GM18511 (cell line): ENCODE data around the gene TMEM9B.
A peak's percentile ranks its signal among the peaks of the same experiment; 100 is the strongest.

Experiments used
- ATAC-seq: cut with Tn5 transposase; IDR thresholded peaks from one replicate; pipeline ENCODE4 v1.9.1; 2021; ENCODE audit warnings: mild to moderate bottlenecking, moderate library complexity; ENCODE audit not compliant: unreplicated experiment

TMEM9B gene

DNA sequence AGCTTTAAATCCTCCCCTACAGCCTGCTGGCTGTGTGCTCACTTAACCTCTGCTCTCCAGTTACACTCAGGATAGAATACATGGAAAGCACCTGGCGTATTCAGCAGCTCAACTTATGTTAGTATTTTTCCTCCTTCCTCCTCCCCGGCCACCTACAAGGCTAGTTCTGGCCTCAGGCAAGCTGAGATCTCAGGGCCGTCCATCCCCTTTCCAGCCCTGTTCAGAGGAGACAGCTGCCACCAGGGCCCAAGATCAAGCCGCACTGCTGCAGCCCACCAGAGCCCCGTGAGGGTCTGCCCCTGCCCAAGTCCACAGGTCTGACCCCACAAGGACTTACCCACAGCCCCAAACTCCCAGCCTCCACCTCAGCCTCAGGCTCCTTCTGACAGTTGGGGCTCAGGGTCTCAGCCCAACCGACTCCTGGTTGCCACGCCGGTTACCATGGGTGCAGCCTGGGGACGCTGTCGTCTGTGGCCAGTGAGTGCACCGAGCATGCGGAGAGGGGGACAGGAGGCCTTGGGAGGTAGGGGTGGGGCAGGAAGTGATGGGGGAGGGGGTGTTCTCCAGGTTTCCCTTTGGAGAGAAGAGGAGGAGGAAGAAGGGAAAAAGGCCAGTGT is 31.6 kb downstream of the TMEM9B start, which contains the start of gene C11orf16:
Gene C11orf16, minus strand, starts transcription at position 384 of the 617 bp plus-strand sequence. CDS start 639 bp downstream, outside the sequence.
- ATAC-seq: no peak

DNA sequence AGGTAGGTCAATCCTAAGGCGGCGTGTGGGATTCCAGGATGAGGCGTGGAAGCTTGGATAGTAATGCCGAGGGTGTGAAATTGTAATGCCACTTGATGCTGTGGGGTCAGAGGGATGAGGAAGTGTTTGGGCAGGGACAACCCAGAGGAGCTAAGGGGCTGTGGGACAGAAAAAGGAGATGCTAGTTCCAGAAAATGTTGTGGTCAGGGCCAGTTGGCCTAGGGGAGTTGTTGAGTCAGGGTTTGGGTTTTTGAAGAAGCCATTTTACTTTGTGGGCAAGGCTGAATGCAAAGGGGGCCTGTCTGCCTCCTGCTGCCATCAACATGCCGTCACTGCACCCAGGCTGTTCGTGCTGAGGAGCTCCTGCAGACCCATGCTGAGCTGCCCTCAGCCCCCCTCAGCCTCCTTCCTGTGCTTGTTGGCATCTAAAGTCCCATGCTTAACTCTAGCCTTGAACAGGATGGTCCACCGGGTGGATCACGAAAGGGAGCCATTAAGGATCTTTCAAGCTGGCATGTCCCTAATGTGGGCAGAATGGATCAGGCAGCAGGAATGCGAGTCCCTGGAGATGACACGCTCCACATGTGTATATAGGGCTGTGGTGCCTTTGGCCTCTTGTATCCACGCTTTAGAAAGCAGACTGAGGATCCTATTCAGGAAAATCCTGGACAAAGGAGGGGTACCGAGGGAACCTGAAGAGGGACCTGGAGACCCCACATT is 33.6 kb downstream of the TMEM9B start:
- ATAC-seq: no peak

DNA sequence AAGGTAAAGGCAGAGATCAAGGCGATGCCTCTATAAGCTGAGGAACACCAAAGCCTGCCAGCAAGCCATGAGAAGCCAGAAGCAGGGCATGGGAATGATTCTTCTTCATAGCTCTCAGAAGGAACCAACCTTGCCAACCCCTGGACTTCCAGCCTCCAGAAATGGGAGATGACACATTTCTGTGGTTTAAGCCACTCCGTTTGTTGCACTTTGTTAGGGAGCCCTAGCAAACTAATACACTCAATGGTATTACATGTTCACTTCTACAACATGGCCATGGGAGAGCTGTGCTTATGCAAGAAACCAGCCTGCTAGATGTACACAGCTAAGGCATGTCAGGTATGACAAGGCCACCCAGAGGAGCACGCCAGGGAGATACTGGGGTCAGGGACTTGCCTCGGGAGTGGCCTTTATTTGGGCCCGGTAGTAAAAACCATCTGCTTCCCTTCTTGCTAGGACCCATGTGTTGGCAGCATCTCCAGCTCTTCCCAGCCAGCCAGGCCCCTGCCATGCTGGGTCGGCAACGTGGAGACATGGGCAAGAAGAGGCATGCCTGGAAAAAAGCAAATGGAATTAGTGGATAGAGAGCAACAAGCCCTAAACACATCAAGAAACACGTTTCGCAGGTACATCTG is 35.1 kb downstream of the TMEM9B start:
- ATAC-seq: no peak

DNA sequence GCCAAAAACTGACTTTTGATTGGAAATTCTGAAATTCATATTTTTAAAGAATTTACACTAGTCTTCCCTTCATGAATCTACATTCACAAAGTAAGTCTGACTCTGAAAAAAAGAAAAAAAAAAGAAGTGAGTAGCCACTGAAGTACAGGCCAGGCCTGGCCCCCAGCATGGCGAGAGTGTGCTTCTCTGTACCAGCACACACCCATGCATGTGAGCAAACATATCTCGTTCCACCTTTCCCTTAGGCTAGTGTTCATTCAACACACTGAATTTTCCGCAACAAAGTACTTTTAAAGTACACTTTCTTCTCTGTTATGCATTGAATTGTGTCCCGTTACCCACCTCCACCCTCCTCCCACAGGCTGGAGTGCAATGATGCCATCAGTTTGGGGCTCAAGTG is 36.0 kb downstream of the TMEM9B start:
- ATAC-seq: no peak

DNA sequence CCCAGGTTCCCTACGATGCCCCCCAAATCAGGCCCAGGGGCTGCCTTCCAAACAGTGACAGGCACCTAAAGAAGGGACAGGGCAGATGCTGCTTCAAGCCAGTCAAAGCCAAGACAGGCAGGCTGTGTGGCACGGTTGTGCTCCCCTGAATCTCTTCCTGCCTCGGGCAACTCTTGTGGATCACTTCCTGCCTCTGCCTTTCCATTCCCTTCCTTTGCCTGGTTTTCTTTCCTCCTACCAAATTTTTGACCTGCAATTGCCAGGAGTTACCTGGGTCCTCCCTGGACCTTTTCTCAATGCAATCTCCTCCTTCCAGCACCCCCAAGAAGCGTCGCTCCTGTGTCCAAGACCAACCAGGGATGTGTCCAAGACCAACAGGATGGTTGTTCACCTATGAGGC is 37.0 kb downstream of the TMEM9B start:
- ATAC-seq: no peak

DNA sequence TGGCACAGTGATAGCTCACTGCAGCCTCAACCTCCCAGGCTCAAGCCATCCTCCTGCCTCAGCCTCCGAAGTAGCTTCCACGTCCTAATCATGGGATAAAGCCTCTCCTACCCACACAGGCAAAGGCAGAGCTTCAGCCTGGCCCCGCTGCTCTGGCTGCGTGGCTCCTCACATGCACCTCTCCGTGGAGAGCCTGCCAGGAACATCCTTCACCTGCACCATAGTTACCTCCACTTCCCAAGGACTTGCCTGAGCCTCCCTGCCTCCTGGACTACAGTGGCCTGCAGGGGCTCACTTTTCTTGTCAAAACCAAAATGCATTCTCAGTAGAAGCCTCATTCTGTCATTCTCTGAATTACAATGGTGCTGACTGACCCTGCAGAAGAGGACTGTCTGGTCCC is 38.0 kb downstream of the TMEM9B start:
- ATAC-seq: no peak

DNA sequence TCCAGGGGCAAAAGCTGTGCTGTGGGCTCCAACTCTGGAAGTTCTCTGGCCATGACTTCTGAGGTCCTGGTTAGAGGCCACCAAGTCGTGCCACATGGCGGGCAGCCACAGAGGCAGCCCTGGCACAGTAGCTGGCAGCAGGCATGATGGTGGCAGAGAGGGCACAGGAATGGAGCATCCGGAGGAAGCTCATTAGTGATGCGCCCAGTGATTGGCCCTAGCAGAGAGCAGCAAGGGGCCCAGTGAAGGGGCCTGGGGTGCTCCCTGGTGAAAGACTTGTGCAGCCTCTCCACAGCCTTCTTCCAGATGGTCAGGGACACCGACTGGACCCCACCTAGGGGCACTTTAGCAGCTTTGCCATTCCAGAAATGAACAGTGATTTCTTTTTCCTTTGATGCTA is 38.5 kb downstream of the TMEM9B start:
- ATAC-seq: no peak

DNA sequence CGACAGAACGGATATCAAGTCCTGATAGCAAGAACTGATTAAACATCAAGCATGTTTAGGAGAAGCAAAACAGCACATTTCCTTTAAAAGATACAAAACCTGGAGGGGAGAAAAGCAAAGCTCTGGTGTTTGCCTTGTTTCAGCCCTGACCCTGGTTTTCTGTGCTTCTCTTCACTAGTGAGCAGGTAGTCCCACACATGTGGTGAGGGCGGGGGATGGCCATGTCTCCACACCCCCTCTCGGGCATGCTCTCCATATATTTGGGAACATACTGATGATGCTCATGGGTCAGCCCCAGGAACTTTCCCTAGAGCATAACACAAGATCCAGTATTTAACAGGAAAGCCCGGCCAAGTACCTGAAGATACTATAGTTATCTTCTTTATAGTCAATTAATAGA is 41.6 kb downstream of the TMEM9B start:
- no peak for ATAC-seq

DNA sequence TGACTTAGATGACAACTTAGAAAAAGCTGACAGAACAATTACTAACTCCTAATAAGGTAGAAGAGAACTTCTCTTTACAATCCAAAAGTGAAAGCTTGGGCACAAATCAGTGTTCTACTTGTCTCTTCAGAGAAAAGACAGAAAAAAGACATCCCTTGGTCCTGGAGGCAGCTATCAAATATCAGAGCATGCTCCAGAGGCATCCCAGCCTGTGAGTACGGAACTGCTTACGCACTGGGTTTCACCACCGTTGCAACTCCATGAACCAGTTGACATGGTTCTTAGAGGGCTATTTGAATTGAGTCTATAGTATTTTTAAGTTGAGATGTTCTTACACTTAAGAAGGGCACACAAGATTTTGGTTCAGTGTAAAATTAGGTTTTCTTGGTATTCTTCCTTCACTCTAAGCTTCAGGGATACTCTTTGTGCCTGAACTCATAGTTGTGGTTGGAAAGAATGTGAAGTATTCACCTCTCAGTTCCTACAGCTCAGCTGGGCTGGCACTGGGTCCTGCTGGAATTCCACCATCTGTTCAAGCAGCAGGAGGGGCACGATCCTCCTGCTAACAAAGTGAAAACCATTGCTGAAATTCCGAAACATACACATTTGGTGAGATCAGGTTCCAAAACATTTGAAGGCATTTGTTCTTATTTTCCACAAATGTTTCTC is 47.0 kb downstream of the TMEM9B start:
- no peak for ATAC-seq

DNA sequence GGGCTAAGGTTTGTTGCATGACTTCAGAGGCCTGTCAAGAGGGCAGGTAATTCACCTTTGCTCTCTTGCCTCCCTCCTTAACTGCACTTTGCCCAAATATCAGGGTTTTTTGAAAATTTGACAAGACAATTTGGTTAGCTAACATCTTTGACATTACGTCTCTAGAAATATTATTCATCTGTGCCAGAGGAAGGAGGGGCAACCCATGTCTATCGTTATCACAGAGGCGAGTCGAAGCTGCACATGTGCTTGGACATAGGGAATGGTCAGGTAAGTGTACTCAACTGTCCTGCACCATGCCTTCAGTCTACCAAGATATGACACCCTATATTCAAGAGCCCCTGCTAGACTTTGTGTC is 49.6 kb downstream of the TMEM9B start:
- ATAC-seq: no peak

DNA sequence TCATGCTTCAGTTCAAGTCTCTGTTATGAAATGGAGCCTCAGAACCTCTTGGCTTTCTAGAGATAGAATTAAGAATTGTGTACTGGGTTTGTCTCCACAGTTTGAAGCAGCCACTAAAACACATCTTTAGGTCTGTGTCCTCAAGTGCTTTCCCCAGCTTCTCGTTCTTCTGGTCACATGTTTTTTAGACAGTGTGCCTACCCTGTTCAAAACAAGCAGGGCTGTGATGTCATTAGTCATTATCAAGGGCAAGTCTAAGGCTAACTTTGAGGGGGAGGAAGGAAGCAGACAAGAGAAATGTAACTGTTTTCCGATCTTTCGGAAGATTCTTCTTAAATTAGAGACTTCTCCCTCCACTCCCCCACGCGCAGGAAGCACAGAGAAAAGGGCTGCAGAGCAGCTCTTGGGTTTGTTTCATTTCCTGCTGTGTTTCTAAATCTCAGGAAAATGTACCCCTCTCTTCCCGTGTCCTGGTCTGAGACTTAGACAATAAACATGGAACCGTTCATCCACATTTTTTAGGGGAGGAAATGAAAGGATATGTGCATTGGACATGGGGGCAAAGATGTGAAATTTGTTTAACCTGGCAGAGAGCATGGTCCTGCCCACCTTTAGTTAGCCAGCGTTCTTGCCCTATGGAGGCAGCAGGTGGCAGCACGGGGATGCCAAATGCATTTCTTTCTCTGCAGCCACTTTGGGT is 50.1 kb downstream of the TMEM9B start:
- no peak for ATAC-seq

DNA sequence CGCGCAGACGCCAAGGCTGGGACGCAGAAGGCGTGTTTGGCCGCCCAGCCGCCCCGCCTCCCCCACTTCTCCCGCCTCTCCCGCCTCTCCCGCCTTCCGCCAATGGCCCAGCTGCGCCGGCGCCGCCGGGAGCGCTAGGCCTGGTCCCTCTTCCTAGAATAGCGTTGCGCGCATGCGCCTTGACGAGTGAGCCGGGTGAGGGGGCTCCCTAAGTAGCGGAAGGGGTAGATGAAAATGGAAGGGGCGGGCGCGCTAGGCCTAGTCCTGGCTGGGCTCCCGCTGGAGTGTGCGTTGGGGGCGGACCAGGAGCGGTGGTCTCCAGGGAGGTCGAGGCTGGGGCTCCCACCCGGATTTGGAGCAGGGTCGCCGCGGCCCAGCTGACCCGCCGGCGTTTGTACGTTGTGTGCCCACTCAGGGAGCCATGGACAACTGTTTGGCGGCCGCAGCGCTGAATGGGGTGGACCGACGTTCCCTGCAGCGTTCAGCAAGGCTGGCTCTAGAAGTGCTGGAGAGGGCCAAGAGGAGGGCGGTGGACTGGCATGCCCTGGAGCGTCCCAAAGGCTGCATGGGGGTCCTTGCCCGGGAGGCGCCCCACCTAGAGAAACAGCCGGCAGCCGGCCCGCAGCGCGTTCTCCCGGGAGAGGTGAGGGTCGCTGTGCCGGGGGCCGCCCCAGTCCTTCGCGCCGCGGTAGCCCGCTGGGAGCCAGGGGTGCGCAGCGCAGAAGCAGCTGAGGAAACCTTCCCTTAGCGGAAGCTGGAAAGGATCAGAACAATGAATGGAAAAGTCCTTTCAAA is 53.0 kb downstream of the TMEM9B start, which contains the start of gene AKIP1:
Gene AKIP1, plus strand, starts transcription at position 161 of the 795 bp plus-strand sequence. Its CDS starts 261 bp downstream, at position 422.
- ATAC-seq: peak; percentile 79

DNA sequence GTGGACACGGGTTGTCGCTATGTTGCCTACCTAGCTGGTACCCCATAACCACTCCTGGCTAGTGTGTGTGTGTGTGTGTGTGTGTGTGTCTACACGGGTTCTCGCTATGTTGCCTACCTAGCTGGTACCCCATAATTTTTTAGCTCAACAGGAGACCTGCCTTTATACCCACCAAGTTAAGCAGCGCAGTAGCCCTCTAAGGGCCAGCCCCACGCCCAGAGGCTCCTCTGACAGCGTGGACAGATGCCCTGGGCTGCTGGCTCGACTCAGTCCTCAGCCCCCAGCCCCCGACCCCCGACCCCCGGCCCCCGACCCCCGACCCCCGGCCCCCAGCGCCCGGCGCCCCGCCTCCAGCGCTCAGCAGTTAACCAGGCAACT is 53.6 kb downstream of the TMEM9B start:
- peak; percentile 27 for ATAC-seq

DNA sequence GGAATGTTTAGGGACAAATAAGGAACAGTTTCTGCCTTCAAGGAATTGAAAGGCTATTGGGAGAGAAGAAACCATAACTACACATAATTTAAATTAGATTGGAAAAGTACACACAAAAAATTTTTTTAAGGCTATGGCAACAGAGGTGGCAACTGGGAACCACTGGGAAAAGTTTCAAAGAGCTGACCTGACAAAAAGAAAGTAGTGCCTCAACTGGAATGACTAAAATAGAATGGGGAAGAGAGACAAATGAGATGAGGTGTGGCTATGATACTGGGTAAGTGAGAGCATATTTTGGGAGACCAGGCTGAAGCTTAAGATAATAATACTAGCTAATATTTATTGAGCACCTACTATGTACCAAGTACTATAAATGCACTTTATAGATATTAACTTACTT is 56.1 kb downstream of the TMEM9B start:
- ATAC-seq: no peak

DNA sequence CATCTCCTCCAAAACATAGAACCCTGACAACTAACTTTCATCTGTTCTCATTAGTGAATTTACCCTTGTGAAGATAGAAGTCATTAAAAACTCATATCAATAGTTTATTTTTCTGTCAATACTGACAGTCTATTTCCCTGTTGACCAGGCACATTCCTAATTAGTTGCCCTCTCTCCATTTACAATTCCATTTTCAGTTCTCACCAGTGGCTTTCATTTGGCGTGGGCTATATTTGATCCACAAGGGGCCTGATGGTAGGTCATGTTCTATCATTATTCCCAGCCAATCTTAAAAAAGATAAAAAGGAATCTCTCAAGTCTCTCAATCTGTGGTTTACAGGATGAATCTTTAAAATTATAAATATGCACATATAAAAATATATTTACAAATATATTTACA is 57.1 kb downstream of the TMEM9B start:
- no peak for ATAC-seq

DNA sequence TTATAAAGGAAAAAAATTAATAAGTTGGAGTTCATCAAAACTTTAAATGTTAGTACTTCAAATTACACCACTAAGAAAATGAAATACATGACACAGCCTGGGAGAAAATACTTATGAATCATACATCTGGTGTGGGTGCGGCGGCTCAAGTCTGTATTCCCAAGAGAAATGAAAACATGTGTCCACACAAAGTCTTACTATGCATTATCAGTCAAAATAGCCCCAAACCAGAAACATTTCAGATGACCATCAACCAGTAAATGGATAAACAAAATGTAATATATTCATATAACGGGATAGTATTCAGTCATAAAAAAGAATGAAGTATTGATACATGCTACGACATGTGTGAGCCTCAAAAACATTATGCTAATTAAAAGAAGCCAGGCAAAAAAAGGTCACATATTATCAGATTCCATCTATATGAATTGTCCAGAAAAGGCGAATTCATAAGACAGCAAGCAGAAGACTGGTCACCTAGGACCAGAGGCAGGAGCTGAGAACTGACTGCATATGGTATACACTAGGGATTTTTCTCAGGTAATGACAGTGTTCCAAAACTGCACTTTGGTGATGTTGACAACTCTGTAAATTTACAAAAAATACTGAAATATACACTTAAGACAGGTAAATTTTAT is 58.6 kb downstream of the TMEM9B start:
- no peak for ATAC-seq

DNA sequence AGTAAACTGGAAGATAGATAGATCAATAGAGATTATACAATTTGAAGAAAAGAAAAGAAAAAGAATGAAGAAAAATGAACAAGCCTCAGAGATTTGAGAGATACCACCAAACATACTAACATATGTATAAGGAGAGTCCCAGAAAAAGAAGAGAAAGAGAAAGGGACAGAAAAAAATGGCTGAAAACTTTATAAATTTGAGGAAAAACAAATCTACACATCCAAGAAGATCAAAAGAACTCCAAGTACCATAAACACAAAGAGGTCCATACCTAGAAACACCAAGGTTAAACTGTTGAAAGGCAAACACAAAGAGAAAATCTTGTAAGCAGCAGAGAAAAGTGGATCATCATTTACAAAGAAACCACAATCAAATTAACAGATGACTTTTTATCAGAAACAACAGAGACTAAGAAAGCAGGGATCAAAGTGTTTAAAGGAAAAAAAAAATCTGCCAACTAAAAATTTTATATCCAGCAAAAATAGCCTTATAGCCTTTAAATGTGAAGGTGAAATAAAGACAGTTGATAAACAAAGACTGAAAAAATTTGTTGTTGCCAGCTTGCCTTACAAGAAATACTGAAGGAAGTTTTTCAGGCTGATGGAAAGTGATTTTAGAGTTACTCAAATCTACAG is 65.0 kb downstream of the TMEM9B start:
- ATAC-seq: no peak
